Hypothalamus (tissue), 51 donors: ENCODE data around the gene GRB7.
"Not testable (repeated sequence)": the region's sequence is repeated elsewhere in the genome, so short reads cannot be mapped to it uniquely, and the experiment has no call there.

Experiments
- DNase-seq, 51 donors: peaks; one replicate each; lab custom pipeline; 2025; lab: John Stamatoyannopoulos, UW

The GRB7 gene

GRCh38 chr17:39750131-39751015, 12.6 kb downstream of the GRB7 start:
- no peak for DNase-seq

GRCh38 chr17:39751016-39751543, 13.3 kb downstream of the GRB7 start:
- no peak for DNase-seq

- DNase-seq: no peak
These were observed 13.9 kb downstream of the GRB7 start for GRCh38 chr17:39751637-39752036.

- no peak for DNase-seq
These were observed 14.6 kb downstream of the GRB7 start for GRCh38 chr17:39752241-39752881.

GRCh38 chr17:39753514-39754160, 15.9 kb downstream of the GRB7 start:
- peak in 14 of 51 donors; percentile 19 to 75 (median 54) for DNase-seq

GRCh38 chr17:39754161-39754957, 16.6 kb downstream of the GRB7 start:
- DNase-seq: peak; percentile 11 to 89 (median 77)

- DNase-seq: peak in 6 of 51 donors; percentile 12 to 54 (median 23)
These were observed 17.3 kb downstream of the GRB7 start for GRCh38 chr17:39754958-39755553.

- DNase-seq: no peak
These were observed 18.0 kb downstream of the GRB7 start for GRCh38 chr17:39755554-39756379.

GRCh38 chr17:39756380-39757079, 18.8 kb downstream of the GRB7 start:
- DNase-seq: no peak

GRCh38 chr17:39757176-39757662, 19.5 kb downstream of the GRB7 start:
- DNase-seq: no peak

GRCh38 chr17:39757931-39758873, 20.5 kb downstream of the GRB7 start:
- no peak for DNase-seq

GRCh38 chr17:39759204-39759603, 21.5 kb downstream of the GRB7 start:
- no peak for DNase-seq

- DNase-seq: no peak
These were observed 24.2 kb downstream of the GRB7 start for GRCh38 chr17:39761861-39762496.

- no peak for DNase-seq
These were observed 25.5 kb downstream of the GRB7 start for GRCh38 chr17:39763051-39763820.

- not testable (repeated sequence) for DNase-seq
These were observed 26.4 kb downstream of the GRB7 start for GRCh38 chr17:39764171-39764570.

- DNase-seq: no peak
These were observed 27.4 kb downstream of the GRB7 start for GRCh38 chr17:39765175-39765574.
